Testis (tissue), 2 donors: ENCODE results near the gene IFNA14.

Source experiments
- POLR2A ChIP-seq: fragments of 450-650 bp; IDR thresholded peaks from one replicate; pipeline ENCODE4 v1.6.1; 2017; ENCODE audit warnings: antibody characterized with exemption, mild to moderate bottlenecking, moderate library complexity
- TF ChIP-seq, protein P1 (sequence below), 3 experiments: fragments of 450-650 bp in 2 of 3; fragments of 200-600 bp in 1 of 3; sonication (generic) in 1 of 3; IDR thresholded peaks; one replicate each; pipeline ENCODE4 v1.5.1; 2016 to 2019; ENCODE audit warnings: antibody characterized with exemption in 3 of 3, mild to moderate bottlenecking in 2 of 3, moderate library complexity in 1 of 3

DNA sequence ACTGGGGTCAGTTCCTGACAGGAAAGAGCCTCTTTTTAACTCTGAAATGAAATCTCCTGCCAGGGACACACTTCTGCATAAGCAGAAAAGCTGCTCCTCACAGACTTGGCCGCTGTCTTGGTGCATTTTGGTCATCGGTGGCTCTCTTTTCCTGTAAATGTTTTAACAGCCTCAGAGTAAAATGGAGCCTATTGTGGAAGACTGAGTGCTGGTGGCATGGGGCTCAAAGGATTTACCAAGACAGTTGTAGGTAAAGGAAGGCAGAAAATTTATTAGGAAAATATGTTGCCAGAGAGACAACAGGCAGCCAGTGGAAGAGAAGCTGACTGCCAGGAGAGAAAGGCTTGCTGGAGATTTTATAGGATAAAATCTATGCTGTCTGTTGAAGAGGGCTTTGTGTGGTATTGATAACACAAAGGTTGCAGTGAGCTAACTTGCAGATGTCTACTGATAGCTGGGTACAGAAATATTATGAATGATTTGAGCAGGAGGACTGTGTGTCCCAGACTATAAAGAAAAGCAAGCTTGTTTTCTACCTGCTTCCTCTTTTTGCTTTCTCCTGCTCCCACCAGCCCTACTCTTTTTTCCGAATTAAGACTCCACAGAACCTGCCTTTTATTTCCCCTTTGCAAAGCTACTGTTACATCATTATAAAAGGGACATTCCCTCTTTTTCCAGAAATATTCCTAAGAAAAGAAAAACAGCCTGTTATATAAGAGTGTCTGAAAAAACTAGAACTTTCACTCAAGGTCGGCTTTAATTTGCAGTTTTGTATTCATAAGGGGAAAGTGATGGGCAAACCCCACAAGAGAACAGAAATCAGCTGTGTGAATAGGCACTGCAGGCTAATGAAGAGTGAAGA is 27.9 kb upstream of the IFNA14 start:
- TF ChIP-seq, protein P1, sequence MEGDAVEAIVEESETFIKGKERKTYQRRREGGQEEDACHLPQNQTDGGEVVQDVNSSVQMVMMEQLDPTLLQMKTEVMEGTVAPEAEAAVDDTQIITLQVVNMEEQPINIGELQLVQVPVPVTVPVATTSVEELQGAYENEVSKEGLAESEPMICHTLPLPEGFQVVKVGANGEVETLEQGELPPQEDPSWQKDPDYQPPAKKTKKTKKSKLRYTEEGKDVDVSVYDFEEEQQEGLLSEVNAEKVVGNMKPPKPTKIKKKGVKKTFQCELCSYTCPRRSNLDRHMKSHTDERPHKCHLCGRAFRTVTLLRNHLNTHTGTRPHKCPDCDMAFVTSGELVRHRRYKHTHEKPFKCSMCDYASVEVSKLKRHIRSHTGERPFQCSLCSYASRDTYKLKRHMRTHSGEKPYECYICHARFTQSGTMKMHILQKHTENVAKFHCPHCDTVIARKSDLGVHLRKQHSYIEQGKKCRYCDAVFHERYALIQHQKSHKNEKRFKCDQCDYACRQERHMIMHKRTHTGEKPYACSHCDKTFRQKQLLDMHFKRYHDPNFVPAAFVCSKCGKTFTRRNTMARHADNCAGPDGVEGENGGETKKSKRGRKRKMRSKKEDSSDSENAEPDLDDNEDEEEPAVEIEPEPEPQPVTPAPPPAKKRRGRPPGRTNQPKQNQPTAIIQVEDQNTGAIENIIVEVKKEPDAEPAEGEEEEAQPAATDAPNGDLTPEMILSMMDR (IDR thresholded peaks at IDR 0.05): no peak
- no peak for TF ChIP-seq POLR2A
